ENCODE measurements around the gene G6PC2.

Gene G6PC2

DNA sequence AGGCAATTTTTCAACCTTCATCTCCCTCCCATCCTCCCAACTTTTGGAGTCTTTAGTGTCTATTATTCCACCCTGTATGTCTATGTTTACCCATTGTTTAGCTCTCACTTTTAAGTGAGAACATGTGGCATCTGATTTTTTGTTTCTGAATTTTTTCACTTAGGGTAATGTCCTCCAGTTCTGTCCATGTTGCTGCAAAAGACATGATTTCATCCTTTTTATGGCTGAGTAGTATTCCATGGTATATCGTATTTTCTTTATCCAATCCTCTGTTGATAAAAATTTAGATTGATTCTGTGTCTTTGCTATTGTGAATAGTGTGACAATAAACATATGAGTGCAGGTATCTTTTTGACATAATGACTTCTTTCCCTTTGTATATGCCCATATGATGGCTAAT lies 48.2 kb downstream of the G6PC2 start:
- no peak for DNase-seq

DNA sequence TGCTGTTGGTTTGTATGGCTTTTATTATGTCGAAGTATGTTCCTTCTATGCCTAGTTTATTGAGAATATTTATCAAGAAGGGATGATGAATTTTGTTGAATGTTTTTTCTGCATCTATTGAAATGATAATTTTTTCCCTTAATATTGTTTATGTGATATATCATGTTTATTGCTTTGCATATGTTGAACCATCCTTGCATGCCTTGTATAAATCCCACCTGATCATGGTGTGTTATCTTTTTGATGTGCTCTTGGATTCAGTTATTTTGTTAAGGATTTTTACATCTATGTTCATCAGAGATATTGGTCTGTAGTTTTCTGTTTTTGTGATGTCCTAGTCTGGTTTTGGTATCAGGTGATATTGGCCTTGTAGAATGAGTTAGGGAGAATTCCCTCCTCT lies 50.8 kb downstream of the G6PC2 start:
- no peak for DNase-seq

DNA sequence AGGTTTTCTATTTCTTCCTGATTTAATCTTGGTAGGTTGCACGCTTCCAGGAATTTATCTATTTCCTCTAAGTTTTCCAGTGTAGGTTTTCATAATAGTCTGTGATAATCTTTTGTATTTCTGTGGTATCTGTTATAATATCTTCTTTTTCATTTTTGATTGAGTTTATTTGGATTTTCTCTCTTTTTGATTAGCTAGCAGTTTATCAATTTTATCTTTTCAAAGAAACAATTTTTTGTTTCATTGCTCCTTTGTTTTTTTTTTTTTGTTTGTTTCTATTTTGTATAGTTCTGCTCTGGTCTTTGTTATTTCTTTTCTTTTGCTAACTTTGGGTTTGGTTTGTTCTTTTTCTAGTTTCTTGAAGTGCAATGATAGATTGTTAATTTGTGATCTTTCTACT lies 51.3 kb downstream of the G6PC2 start:
- DNase-seq = no peak

DNA sequence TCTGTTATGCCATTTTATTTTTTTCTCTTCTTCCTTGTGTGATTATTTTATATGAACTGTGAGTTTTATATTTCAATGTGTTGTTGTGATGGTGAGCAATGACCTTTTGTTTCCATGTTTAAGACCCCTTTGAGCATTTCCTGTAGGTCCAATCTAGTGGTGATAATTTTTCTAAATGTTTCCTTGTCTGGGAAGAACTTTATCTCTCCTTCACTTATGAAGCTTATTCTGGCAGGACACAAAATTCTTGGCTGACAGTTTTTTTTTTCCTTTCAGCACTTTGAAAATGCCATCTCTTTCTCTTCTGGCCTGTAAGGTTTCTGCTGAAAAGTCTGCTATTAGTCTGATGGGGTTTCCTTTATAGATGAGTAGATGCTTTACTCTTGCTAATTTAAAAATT lies 53.2 kb downstream of the G6PC2 start:
- no peak for DNase-seq

DNA sequence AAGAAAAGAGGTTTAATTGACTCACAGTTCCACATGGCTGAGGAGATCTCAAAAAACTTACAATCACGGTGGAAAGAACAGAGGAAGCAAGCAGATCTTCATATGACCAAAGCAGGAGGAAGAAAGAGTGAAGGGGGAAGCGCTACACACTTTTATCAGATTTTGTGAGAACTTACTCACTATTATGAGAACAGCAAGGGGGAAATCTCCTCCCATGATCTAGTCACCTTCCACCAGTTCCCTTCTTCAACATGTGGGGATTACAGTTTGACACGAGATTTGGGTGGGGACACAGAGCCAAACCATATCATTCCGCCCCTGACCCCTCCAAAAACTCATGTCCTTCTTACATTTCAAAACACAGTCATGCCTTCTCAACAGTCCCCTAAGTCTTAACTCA lies 54.2 kb downstream of the G6PC2 start:
- DNase-seq = no peak

DNA sequence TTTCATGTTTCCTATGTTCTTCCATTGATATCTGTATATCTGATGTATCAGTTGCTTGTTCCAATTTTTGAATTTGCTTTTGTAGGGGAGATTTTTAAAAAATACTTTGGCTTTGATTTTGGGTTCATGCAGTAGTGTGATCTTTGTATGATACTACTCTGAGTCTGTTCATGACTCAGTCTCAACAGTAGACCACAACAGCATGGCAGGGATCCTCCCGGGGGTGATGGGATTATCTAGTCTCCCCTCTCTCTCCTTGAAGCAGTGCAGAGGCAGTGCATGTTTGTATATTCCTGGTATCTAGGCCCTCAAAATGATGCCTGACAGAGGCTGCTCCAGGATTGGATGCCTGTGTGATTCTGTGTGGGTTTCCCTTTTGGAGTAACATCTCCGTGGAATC lies 55.3 kb downstream of the G6PC2 start:
- DNase-seq = no peak

Measured in activated naive CD4-positive, alpha-beta T cell (primary cell).